ENCODE data around the gene ITPR3. TPM values are rescaled to one million over a fixed set of nuclear protein-coding genes. Genes with fewer than 3 reads are reported as not detected.

Gene ITPR3
- total RNA-seq, 1 experiment from 2014 or later: 103 TPM

GRCh38 chr6:33725891-33726673, 105.0 kb downstream of the ITPR3 start:
- H3K79me2 ChIP-seq (ENCODE audit: insufficient read depth, low read length): no peaks in the 10 kb centered on the region
- H3K9ac ChIP-seq (ENCODE audit: low read length): no peak overlapping the region
- intact Hi-C loops (cut with micrococcal nuclease): no loop called here
- DNase-seq (ENCODE audit: low read depth, low spot score): no peak
- no peaks in the 10 kb centered on the region for H3K9me2 ChIP-seq (ENCODE audit: insufficient read depth)
- TF ChIP-seq ATF3 (IDR thresholded peaks at IDR 0.05) (no peak), ELF1 (IDR thresholded peaks at IDR 0.05; ENCODE audit: borderline replicate concordance, low read depth) (no peak), SRF (IDR thresholded peaks at IDR 0.05; ENCODE audit: low read depth) (no peak), YY1 (IDR thresholded peaks at IDR 0.05; ENCODE audit: extremely low read depth, insufficient replicate concordance, low read depth, low read length) (no peak), MAX (IDR thresholded peaks at IDR 0.05) (no peak)
- RAD21 ChIA-PET (ENCODE audit: low non-redundant PET in 1 of 2, low total read pairs in 2 of 2, uncharacterized antibody in 2 of 2, unreplicated experiment in 2 of 2): no interaction called here
- H3K4me1 ChIP-seq (ENCODE audit: control insufficient read depth in 1 of 2, insufficient read depth in 2 of 2, low read length in 2 of 2): no peaks in the 10 kb centered on the region
- BruUV-seq (replicated peaks): no TSS peak
- peaks cover 30% of the 10 kb centered on the region for H3K27me3 ChIP-seq (ENCODE audit: insufficient read depth, low read length)
- no peak overlapping the region for H3K4me2 ChIP-seq (ENCODE audit: low read length)
- no peaks in the 10 kb centered on the region for H3K9me3 ChIP-seq (ENCODE audit: control insufficient read depth in 1 of 2, insufficient read depth in 1 of 2, low read depth in 1 of 2, low read length in 2 of 2)
- H3K36me3 ChIP-seq (ENCODE audit: control insufficient read depth in 1 of 2, insufficient read depth in 2 of 2, low read length in 2 of 2): no peaks in the 10 kb centered on the region
- ATAC-seq: no peak
- no peak overlapping the region for H3K27ac ChIP-seq (ENCODE audit: low read depth, low read length)
- POLR2A ChIA-PET: no interaction called here
- H3K4me3 ChIP-seq (replicated peaks in 1 of 2; ENCODE audit: low read depth in 1 of 2, low read length in 2 of 2): no peak overlapping the region
- no peak overlapping the region for H2AFZ ChIP-seq (ENCODE audit: low read depth, low read length, poor library complexity, severe bottlenecking)
- CTCF ChIA-PET: no interaction called here
- no peaks in the 10 kb centered on the region for H4K20me1 ChIP-seq (ENCODE audit: insufficient read depth)

GRCh38 chr6:33726696-33727095, 105.6 kb downstream of the ITPR3 start:
- intact Hi-C loops (cut with micrococcal nuclease): no loop called here
- no peak overlapping the region for H2AFZ ChIP-seq (ENCODE audit: low read depth, low read length, poor library complexity, severe bottlenecking)
- no peak overlapping the region for H3K9ac ChIP-seq (ENCODE audit: low read length)
- no peaks in the 10 kb centered on the region for H3K36me3 ChIP-seq (ENCODE audit: control insufficient read depth in 1 of 2, insufficient read depth in 2 of 2, low read length in 2 of 2)
- H3K4me2 ChIP-seq (ENCODE audit: low read length): no peak overlapping the region
- H3K79me2 ChIP-seq (ENCODE audit: insufficient read depth, low read length): no peaks in the 10 kb centered on the region
- no peak overlapping the region for H3K27ac ChIP-seq (ENCODE audit: low read depth, low read length)
- BruUV-seq (replicated peaks): no TSS peak
- ATAC-seq (no peak), DNase-seq (ENCODE audit: low read depth, low spot score) (no peak)
- H3K27me3 ChIP-seq (ENCODE audit: insufficient read depth, low read length): peaks cover 25% of the 10 kb centered on the region
- no peaks in the 10 kb centered on the region for H3K9me2 ChIP-seq (ENCODE audit: insufficient read depth)
- no peak overlapping the region for H3K4me3 ChIP-seq (replicated peaks in 1 of 2; ENCODE audit: low read depth in 1 of 2, low read length in 2 of 2)
- ChIA-PET RAD21 (ENCODE audit: low non-redundant PET in 1 of 2, low total read pairs in 2 of 2, uncharacterized antibody in 2 of 2, unreplicated experiment in 2 of 2) (no interaction called here), POLR2A (no interaction called here), CTCF (no interaction called here)
- no peaks in the 10 kb centered on the region for H4K20me1 ChIP-seq (ENCODE audit: insufficient read depth)
- no peaks in the 10 kb centered on the region for H3K4me1 ChIP-seq (ENCODE audit: control insufficient read depth in 1 of 2, insufficient read depth in 2 of 2, low read length in 2 of 2)
- H3K9me3 ChIP-seq (ENCODE audit: control insufficient read depth in 1 of 2, insufficient read depth in 1 of 2, low read depth in 1 of 2, low read length in 2 of 2): no peaks in the 10 kb centered on the region
- no peak for TF ChIP-seq EZH2 (IDR thresholded peaks at IDR 0.05)
- TF ChIP-seq POLR2AphosphoS5 (IDR thresholded peaks at IDR 0.05; ENCODE audit: low read depth, low read length): no peak
- TF ChIP-seq SIN3A (IDR thresholded peaks at IDR 0.05; ENCODE audit: low read depth): no peak
- TF ChIP-seq RAD21 (IDR thresholded peaks at IDR 0.05; ENCODE audit: low read depth): no peak
- TF ChIP-seq CBX3 (IDR thresholded peaks at IDR 0.05; ENCODE audit: low read depth): no peak
- TF ChIP-seq JUND (IDR thresholded peaks at IDR 0.05): no peak
- no peak for TF ChIP-seq CTCF (IDR thresholded peaks at IDR 0.05 in 2 of 3, conservative IDR thresholded peaks at IDR 0.05 in 1 of 3; ENCODE audit: borderline replicate concordance in 1 of 3, insufficient read depth in 1 of 3, low read depth in 2 of 3, low read length in 2 of 3)
- no peak for TF ChIP-seq YY1 (IDR thresholded peaks at IDR 0.05; ENCODE audit: extremely low read depth, insufficient replicate concordance, low read depth, low read length)
- no peak for TF ChIP-seq ATF3 (IDR thresholded peaks at IDR 0.05)
- TF ChIP-seq ZNF274 (IDR thresholded peaks at IDR 0.05; ENCODE audit: low read depth, low read length): no peak
